ELF-1 (cell line): Measurements from ENCODE around the gene UCP3.

Experiments used
- DNase-seq: peaks from one replicate; pipeline ENCODE4 v3.0.0-alpha.2; 2016; ENCODE audit warnings: low read depth, low spot score

Gene UCP3

GRCh38 chr11:73956876-73957653 lies 51.8 kb downstream of the UCP3 start:
- DNase-seq, result no peak

- no peak for DNase-seq
Observed at GRCh38 chr11:73951797-73952196, 57.1 kb downstream of the UCP3 start.

- DNase-seq, result peak; percentile 76
Observed at GRCh38 chr11:73950869-73951710, 57.8 kb downstream of the UCP3 start, which contains the start of gene DNAJB13. Gene DNAJB13 (plus strand): TSS chr11:73951026. CDS start chr11:73951070, 44 bp downstream.
